MM.1S (cell line): ENCODE measurements around the gene ATP8B2.
"Not testable (repeated sequence)": the region's sequence is repeated elsewhere in the genome, so short reads cannot be mapped to it uniquely, and the experiment has no call there.

Experiments
- EZH2 ChIP-seq: fragments of 300-600 bp; sonication (generic); optimal IDR thresholded peaks from 2 replicates; pipeline ENCODE3; 2017; ENCODE audit warnings: low read depth, mild to moderate bottlenecking, antibody characterized with exemption, low read length, mixed read lengths
- EZH2phosphoT487 ChIP-seq: fragments of 300-600 bp; sonication (generic); IDR thresholded peaks from 2 replicates; pipeline ENCODE4 v1.6.1; 2018; ENCODE audit warnings: antibody characterized with exemption, low read length
- TF ChIP-seq, protein P1 (sequence below): fragments of 300-600 bp; sonication (generic); IDR thresholded peaks from 2 replicates; pipeline ENCODE4 v1.5.1; 2016; ENCODE audit warnings: antibody characterized with exemption, low read length, mixed read lengths

DNA sequence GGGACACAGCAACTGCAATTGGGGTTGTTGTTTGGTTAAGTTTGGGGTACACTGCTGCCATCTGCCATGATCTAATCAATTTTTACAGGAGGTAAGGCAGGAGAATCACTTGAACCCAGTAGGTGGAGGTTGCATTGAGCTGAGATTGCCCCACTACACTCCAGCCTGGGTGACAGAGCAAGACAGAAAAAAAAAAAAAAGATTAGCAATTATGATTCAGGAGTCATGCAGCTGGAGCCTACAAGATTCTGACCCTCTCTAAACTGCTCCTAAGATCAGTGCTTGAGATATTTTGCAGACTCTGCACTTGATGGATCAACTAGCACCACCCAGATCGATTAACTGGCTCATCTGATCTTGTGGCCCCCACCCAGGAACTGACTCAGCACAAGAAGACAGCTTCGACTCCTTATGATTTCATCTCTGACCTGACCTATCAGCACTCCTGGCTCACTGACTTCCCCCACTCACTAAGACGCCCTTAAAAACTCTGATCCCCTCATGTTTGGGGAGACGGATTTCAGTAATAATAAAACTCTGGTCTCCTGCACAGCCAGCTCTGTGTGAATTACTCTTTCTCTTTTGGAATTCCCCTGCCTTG, 17.6 kb upstream of the ATP8B2 start:
- TF ChIP-seq, protein P1, sequence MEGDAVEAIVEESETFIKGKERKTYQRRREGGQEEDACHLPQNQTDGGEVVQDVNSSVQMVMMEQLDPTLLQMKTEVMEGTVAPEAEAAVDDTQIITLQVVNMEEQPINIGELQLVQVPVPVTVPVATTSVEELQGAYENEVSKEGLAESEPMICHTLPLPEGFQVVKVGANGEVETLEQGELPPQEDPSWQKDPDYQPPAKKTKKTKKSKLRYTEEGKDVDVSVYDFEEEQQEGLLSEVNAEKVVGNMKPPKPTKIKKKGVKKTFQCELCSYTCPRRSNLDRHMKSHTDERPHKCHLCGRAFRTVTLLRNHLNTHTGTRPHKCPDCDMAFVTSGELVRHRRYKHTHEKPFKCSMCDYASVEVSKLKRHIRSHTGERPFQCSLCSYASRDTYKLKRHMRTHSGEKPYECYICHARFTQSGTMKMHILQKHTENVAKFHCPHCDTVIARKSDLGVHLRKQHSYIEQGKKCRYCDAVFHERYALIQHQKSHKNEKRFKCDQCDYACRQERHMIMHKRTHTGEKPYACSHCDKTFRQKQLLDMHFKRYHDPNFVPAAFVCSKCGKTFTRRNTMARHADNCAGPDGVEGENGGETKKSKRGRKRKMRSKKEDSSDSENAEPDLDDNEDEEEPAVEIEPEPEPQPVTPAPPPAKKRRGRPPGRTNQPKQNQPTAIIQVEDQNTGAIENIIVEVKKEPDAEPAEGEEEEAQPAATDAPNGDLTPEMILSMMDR: not testable (repeated sequence)
- TF ChIP-seq EZH2, EZH2phosphoT487: not testable (repeated sequence)
